HG02970 (cell line): ENCODE data around the gene TBC1D23.
"Not testable (repeated sequence)": the region's sequence is repeated elsewhere in the genome, so short reads cannot be mapped to it uniquely, and the experiment has no call there.

ENCODE experiments used
- ATAC-seq: cut with Tn5 transposase; IDR thresholded peaks from one replicate; pipeline ENCODE4 v1.9.1; 2021; ENCODE audit warnings: mild to moderate bottlenecking, moderate library complexity, moderate number of reproducible peaks; ENCODE audit not compliant: unreplicated experiment, low FRiP score

TBC1D23 gene

GRCh38 chr3:100254168-100254777 is 6.5 kb upstream of the TBC1D23 start:
- no peak for ATAC-seq

GRCh38 chr3:100256731-100257151 is 4.1 kb upstream of the TBC1D23 start:
- no peak for ATAC-seq

- ATAC-seq = no peak
These were observed 3.2 kb upstream of the TBC1D23 start for GRCh38 chr3:100257586-100257985.

- no peak for ATAC-seq
These were observed 609 bp upstream of the TBC1D23 start for GRCh38 chr3:100260081-100260684.

- ATAC-seq = no peak
These were observed 702 bp downstream of the TBC1D23 start for GRCh38 chr3:100261485-100261903.

GRCh38 chr3:100262925-100263324 is 2.1 kb downstream of the TBC1D23 start:
- not testable (repeated sequence) for ATAC-seq

GRCh38 chr3:100263583-100263982 is 2.8 kb downstream of the TBC1D23 start:
- ATAC-seq = no peak

GRCh38 chr3:100264242-100264641 is 3.5 kb downstream of the TBC1D23 start:
- ATAC-seq = no peak

GRCh38 chr3:100265016-100265415 is 4.2 kb downstream of the TBC1D23 start:
- no peak for ATAC-seq

- no peak for ATAC-seq
These were observed 5.7 kb downstream of the TBC1D23 start for GRCh38 chr3:100266531-100266930.

- ATAC-seq = no peak
These were observed 7.4 kb downstream of the TBC1D23 start for GRCh38 chr3:100268156-100268555.

- ATAC-seq = no peak
These were observed 8.2 kb downstream of the TBC1D23 start for GRCh38 chr3:100269001-100269400.

GRCh38 chr3:100269410-100270214 is 8.8 kb downstream of the TBC1D23 start:
- ATAC-seq = no peak

GRCh38 chr3:100270215-100270583 is 9.4 kb downstream of the TBC1D23 start:
- ATAC-seq = no peak

GRCh38 chr3:100271522-100271921 is 10.7 kb downstream of the TBC1D23 start:
- ATAC-seq = no peak

GRCh38 chr3:100272797-100273611 is 12.2 kb downstream of the TBC1D23 start:
- not testable (repeated sequence) for ATAC-seq

GRCh38 chr3:100274361-100274760 is 13.6 kb downstream of the TBC1D23 start:
- no peak for ATAC-seq

- no peak for ATAC-seq
These were observed 16.5 kb downstream of the TBC1D23 start for GRCh38 chr3:100277255-100277800.

GRCh38 chr3:100278910-100279309 is 18.1 kb downstream of the TBC1D23 start:
- no peak for ATAC-seq

- ATAC-seq = no peak
These were observed 27.6 kb downstream of the TBC1D23 start for GRCh38 chr3:100288288-100288894.
